Measurements from ENCODE around the gene SPTAN1. TPM values are rescaled to one million over a fixed set of nuclear protein-coding genes. Genes with fewer than 3 reads are reported as not detected.

SPTAN1 gene
- polyA plus RNA-seq, 2 of the 4 experiments (the other 2 are of a cell fraction): 104 to 122 TPM

GRCh38 chr9:128503870-128504269 is 48.5 kb upstream of the SPTAN1 start:
- POLR2A ChIA-PET: no interaction called here

More at GRCh38 chr9:128503870-128504269, 48.5 kb upstream of the SPTAN1 start:
- H3K4me3 ChIP-seq: peak overlapping the region; percentile 74
- H3K9me3 ChIP-seq: no peaks in the 10 kb centered on the region
- no peak for ATAC-seq
- DNase-seq (ENCODE audit: low read depth in 1 of 2, low spot score in 1 of 2): no peak
- FAIRE-seq: no peak
- peaks cover 17% of the 10 kb centered on the region; the same call in 2 of the 3 replicates for H3K4me1 ChIP-seq
- WGBS (ENCODE audit: missing lambda C conversion rate): 63% methylated on average over 11 of the region's 11 CpGs
- H3K4me2 ChIP-seq: peak overlapping the region; percentile 89
- TF ChIP-seq BCL3 (IDR thresholded peaks at IDR 0.05) (no peak), RCOR1 (IDR thresholded peaks at IDR 0.05; ENCODE audit: low read depth, low read length) (no peak), REST (IDR thresholded peaks at IDR 0.05) (no peak), NPAS2 (CRISPR knock-in tag; IDR thresholded peaks at IDR 0.05; ENCODE audit: borderline replicate concordance) (no peak), MYC (IDR thresholded peaks at IDR 0.05; ENCODE audit: borderline replicate concordance, low read length) (no peak), MAFK (IDR thresholded peaks at IDR 0.05; ENCODE audit: partially characterized antibody) (no peak), CEBPB (IDR thresholded peaks at IDR 0.05) (no peak), KDM1A (IDR thresholded peaks at IDR 0.05; ENCODE audit: low read depth) (no peak), POLR2A (IDR thresholded peaks at IDR 0.05; ENCODE audit: low read length) (no peak), PHF8 (IDR thresholded peaks at IDR 0.05; ENCODE audit: borderline replicate concordance, low read depth) (no peak), EHMT2 (IDR thresholded peaks at IDR 0.05; ENCODE audit: low read depth) (no peak), NFE2L2 (conservative IDR thresholded peaks at IDR 0.05; ENCODE audit: low read length) (no peak), ZFP36 (IDR thresholded peaks at IDR 0.05; ENCODE audit: borderline replicate concordance, partially characterized antibody) (no peak), NR3C1 (IDR thresholded peaks at IDR 0.05) (no peak), CTCF (IDR thresholded peaks at IDR 0.05) (no peak), RAD21 (conservative IDR thresholded peaks at IDR 0.05 in 1 of 2, IDR thresholded peaks at IDR 0.05 in 1 of 2) (no peak), MAZ (IDR thresholded peaks at IDR 0.05; ENCODE audit: borderline replicate concordance, low read depth, low read length) (no peak), HMGXB4 (CRISPR knock-in tag; IDR thresholded peaks at IDR 0.05; ENCODE audit: borderline replicate concordance) (no peak), JUN (IDR thresholded peaks at IDR 0.05) (no peak), ATOH8 (CRISPR knock-in tag; IDR thresholded peaks at IDR 0.05; ENCODE audit: low read depth) (no peak)
- CTCF ChIA-PET: no interaction called here
- H3K27ac ChIP-seq: peak overlapping the region; percentile 76 to 84

Data from A549 (cell line).